ENCODE data around the gene CEP85L. TPM values are rescaled to one million over a fixed set of nuclear protein-coding genes. Genes with fewer than 3 reads are reported as not detected.
A peak's percentile ranks its signal among the peaks of the same experiment; 100 is the strongest.

CEP85L gene
- total RNA-seq, 1 donor from 2014 or later, result 16.8 TPM

GRCh38 chr6:118596774-118597320 lies 54.5 kb downstream of the CEP85L start:
- no peak for DNase-seq (ENCODE audit: low read depth, low spot score)
- H3K4me3 Mint-ChIP-seq, result no peak overlapping the region
- no peak overlapping the region for H3K27ac Mint-ChIP-seq (ENCODE audit: unreplicated experiment)
- H3K36me3 Mint-ChIP-seq (ENCODE audit: low read depth), result peaks cover 12% of the 10 kb centered on the region
- peaks cover 6% of the 10 kb centered on the region for H3K4me1 Mint-ChIP-seq
- no peaks in the 10 kb centered on the region for H3K27me3 Mint-ChIP-seq (ENCODE audit: low read depth)
- TF ChIP-seq, protein P1, sequence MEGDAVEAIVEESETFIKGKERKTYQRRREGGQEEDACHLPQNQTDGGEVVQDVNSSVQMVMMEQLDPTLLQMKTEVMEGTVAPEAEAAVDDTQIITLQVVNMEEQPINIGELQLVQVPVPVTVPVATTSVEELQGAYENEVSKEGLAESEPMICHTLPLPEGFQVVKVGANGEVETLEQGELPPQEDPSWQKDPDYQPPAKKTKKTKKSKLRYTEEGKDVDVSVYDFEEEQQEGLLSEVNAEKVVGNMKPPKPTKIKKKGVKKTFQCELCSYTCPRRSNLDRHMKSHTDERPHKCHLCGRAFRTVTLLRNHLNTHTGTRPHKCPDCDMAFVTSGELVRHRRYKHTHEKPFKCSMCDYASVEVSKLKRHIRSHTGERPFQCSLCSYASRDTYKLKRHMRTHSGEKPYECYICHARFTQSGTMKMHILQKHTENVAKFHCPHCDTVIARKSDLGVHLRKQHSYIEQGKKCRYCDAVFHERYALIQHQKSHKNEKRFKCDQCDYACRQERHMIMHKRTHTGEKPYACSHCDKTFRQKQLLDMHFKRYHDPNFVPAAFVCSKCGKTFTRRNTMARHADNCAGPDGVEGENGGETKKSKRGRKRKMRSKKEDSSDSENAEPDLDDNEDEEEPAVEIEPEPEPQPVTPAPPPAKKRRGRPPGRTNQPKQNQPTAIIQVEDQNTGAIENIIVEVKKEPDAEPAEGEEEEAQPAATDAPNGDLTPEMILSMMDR (conservative IDR thresholded peaks at IDR 0.05), result no peak
- H3K9me3 Mint-ChIP-seq, result peaks cover 5% of the 10 kb centered on the region

- H3K4me3 Mint-ChIP-seq, result no peak overlapping the region
- no peak for DNase-seq (ENCODE audit: low read depth, low spot score)
- H3K4me1 Mint-ChIP-seq, result peaks cover 14% of the 10 kb centered on the region
- H3K36me3 Mint-ChIP-seq (ENCODE audit: low read depth), result peaks cover 10% of the 10 kb centered on the region
- H3K9me3 Mint-ChIP-seq, result peaks cover 5% of the 10 kb centered on the region
- H3K27me3 Mint-ChIP-seq (ENCODE audit: low read depth), result no peaks in the 10 kb centered on the region
- H3K27ac Mint-ChIP-seq (ENCODE audit: unreplicated experiment), result no peak overlapping the region
- TF ChIP-seq, protein P1 (conservative IDR thresholded peaks at IDR 0.05), result no peak
Measured at GRCh38 chr6:118594877-118595276, 56.5 kb downstream of the CEP85L start.

DNA sequence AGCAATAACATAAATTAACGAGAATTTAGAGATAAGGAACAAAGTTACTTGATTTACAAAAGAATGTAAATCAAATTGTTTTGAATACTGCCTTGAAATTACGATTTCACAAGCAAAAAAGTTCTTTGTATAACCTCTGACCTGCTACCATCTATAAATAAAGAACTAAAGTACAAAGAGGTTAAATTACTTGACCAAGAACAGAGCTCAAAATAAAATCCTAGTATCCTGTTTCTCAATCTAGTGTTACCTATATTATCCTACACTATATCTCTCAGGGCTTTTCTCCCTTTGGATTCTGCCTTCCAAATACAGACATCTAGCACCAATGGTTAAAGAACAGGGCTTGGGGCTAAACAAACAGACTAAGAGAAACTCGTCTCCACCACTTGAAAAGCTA lies 59.5 kb downstream of the CEP85L start:
- H3K4me3 Mint-ChIP-seq, result no peak overlapping the region
- H3K27me3 Mint-ChIP-seq (ENCODE audit: low read depth), result no peaks in the 10 kb centered on the region
- TF ChIP-seq, protein P1 (conservative IDR thresholded peaks at IDR 0.05), result no peak
- H3K27ac Mint-ChIP-seq (ENCODE audit: unreplicated experiment), result no peak overlapping the region
- no peak for DNase-seq (ENCODE audit: low read depth, low spot score)
- peaks cover 5% of the 10 kb centered on the region for H3K9me3 Mint-ChIP-seq
- H3K36me3 Mint-ChIP-seq (ENCODE audit: low read depth), result peaks cover 10% of the 10 kb centered on the region
- H3K4me1 Mint-ChIP-seq, result peaks cover 17% of the 10 kb centered on the region

DNA sequence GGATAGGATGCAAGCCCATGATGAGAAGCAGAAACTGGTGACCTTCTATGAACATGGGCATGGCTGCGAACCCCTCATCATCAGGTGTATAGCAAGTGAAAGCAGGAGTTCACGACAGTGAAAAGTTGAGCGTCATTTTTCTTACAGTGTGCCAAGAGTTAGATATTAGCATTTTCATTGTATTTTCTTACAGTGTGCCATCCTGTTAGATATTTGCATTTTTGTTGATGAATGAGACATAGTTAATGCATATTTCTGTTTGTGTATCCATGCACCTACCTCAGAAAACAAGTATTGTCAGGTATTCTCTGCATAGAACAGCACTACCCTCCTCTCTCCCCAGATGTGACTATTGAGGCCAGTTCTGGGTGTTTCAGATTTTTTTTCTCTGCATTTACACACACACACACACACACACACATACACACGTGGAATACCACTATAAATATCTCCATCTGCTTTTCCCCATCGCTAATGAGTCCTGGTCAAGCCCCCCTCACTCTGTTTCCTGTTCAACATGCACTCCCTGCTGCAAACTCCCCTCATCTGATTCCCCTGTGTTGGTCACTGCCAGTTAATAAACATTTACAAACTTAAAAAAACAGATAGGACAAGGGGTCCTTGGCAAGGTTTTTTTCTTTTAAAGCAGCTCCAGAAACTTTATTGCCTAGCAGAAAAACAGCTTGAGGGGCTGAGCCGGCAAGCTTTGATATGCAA lies 61.6 kb downstream of the CEP85L start:
- peak overlapping the region; percentile 45 for H3K27ac Mint-ChIP-seq (ENCODE audit: unreplicated experiment)
- peaks cover 8% of the 10 kb centered on the region for H3K36me3 Mint-ChIP-seq (ENCODE audit: low read depth)

DNA sequence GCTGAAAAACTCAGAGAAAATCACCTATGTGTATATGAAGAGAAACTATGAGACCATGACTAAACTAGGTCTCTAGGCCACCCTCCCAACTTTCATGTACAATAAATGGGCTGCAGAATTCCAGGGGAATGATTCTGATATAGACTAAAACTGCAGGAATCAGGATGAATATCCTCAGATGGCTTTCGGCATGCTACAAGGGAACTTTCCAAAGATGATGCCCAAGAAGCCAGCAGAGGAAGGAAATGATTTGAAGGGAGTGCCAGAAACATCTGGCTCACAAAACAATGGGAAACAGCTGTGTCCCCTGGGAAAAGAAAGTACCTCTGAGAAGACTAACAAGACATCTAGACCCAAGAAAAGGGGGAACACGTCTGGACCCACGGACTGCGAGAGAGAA lies 62.2 kb downstream of the CEP85L start:
- H3K4me1 Mint-ChIP-seq, result peaks cover 17% of the 10 kb centered on the region
- no peaks in the 10 kb centered on the region for H3K27me3 Mint-ChIP-seq (ENCODE audit: low read depth)
- peaks cover 8% of the 10 kb centered on the region for H3K36me3 Mint-ChIP-seq (ENCODE audit: low read depth)
- H3K4me3 Mint-ChIP-seq, result no peak overlapping the region
- TF ChIP-seq, protein P1 (conservative IDR thresholded peaks at IDR 0.05), result no peak
- H3K27ac Mint-ChIP-seq (ENCODE audit: unreplicated experiment), result peak overlapping the region; percentile 45
- H3K9me3 Mint-ChIP-seq, result peaks cover 5% of the 10 kb centered on the region
- no peak for DNase-seq (ENCODE audit: low read depth, low spot score)

More for the DNA sequence above, 61.6 kb downstream of the CEP85L start:
- Mint-ChIP-seq H3K9me3 (peaks cover 5% of the 10 kb centered on the region), H3K27me3 (ENCODE audit: low read depth) (no peaks in the 10 kb centered on the region), H3K4me1 (peaks cover 17% of the 10 kb centered on the region), H3K4me3 (no peak overlapping the region)
- TF ChIP-seq, protein P1 (conservative IDR thresholded peaks at IDR 0.05), result no peak
- DNase-seq (ENCODE audit: low read depth, low spot score), result no peak
